ENCODE results near the gene RNF222.
"Not testable (repeated sequence)": the region's sequence is repeated elsewhere in the genome, so short reads cannot be mapped to it uniquely, and the experiment has no call there.

Gene RNF222

GRCh38 chr17:8413328-8413727 is 15.7 kb upstream of the RNF222 start:
- FAIRE-seq (no peak), DNase-seq (ENCODE audit: insufficient read length, low spot score) (no peak)

DNA sequence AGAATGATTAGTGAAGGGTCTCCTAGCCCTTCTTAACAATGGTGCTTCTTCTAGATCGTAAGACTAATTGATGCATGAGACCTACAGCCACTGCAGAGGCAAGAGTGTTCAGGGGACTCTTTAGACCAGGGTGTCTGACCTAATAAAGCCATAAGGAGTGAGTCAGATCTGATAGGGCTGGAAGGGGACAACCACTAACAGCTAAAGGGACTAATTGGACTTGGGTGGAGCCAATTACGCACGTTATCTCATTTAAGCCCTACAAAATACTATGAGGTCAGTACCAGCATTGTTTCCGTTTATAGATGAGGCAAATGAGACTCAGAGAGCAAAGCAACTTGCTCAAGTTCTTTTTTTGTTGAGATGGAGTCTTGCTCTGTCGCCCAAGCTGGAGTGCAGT is 14.5 kb upstream of the RNF222 start:
- no peak for DNase-seq (ENCODE audit: insufficient read length, low spot score)
- FAIRE-seq: no peak

DNA sequence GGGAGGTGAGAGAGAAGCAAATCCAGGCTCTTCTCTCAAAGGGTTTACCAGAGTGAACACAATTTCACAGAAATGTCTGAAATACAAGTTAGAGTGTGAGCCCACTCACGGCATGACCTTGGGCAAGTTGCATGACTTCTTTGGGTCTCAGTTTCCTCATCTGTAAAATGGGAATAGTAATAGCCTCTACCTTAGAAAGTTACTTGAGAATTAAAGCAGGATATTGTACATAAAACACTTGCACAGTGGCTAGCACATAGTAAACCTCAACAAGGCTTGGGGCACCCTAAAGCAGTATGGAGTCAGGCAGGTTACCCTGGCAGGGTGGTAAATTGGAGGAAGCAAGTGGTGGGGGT is 13.2 kb upstream of the RNF222 start:
- FAIRE-seq (no peak), DNase-seq (ENCODE audit: insufficient read length, low spot score) (no peak)

DNA sequence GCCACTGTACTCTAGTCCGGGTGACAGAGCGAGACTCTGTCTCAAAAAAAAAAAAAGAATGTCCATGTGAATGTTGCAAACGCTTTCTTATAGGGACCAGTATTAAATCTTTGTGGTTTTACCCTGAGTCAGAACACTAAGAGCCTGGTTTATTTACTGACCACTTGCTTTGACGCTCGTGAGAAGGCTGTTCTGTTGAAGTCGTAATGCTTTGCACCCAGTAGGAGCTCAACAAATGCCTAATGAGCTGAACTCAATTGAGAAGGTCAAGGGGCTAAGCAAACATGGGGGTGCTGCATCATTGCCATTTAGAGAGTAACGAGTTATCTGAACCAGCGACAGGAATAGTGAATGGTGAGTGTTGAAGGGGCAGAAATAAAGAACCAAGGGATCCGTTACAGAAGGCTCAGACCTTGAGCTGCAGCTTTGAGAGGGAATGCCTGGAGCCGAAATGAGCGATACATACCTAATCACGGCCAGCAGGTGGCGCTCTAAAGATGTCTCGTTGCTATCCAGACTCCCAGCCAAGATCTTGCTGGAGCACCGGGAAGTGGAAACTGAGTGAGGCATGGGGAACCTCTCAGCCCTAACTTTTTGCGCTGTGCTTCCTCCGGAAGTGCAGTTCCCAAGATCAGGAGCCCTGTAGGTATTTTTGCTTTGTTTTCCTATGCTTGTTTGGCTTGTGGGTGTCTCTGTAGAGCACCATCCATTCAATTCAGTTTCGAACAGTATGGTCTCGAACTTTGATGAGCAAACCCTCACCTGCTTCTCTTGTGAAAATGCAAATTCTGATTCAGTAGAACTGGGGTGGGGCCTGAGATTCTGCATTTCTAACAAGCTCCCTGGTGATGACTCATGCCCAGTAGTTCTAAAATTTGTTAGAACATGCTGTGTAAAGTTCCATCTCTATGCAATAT is 12.6 kb upstream of the RNF222 start:
- FAIRE-seq (peak; percentile 92), DNase-seq (ENCODE audit: insufficient read length, low spot score) (peak; percentile 47)

- no peak for DNase-seq (ENCODE audit: insufficient read length, low spot score)
- FAIRE-seq: no peak
Measured at GRCh38 chr17:8408371-8408770, 10.7 kb upstream of the RNF222 start.

GRCh38 chr17:8406174-8406573 is 8.5 kb upstream of the RNF222 start:
- FAIRE-seq (no peak), DNase-seq (ENCODE audit: insufficient read length, low spot score) (no peak)

- DNase-seq (ENCODE audit: insufficient read length, low spot score) (no peak), FAIRE-seq (no peak)
Measured at GRCh38 chr17:8405499-8406016, 7.9 kb upstream of the RNF222 start.

GRCh38 chr17:8402921-8403536 is 5.4 kb upstream of the RNF222 start:
- no peak for DNase-seq (ENCODE audit: insufficient read length, low spot score)
- no peak for FAIRE-seq

GRCh38 chr17:8401107-8401506 is 3.5 kb upstream of the RNF222 start:
- FAIRE-seq (no peak), DNase-seq (ENCODE audit: insufficient read length, low spot score) (no peak)

DNA sequence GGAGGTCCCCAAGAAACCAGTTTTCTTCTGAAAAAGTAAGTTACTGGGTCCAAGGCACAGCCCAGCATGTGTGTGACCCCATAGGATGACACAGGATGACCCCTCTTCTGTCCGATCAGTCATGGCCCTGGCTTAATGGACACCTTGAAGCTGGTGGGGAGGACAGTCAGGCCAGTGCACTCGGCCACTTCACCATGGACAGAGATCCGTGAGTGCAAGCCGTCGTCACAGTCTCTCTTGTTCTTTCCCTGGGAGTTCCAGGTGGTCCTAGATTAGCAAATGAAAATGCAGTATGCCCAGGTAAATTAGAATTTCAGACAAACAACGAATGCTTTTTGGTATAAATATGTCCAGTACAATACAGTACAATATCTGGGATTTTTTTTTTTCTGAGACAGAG is 1.4 kb upstream of the RNF222 start:
- DNase-seq (ENCODE audit: insufficient read length, low spot score) (no peak), FAIRE-seq (no peak)

GRCh38 chr17:8394497-8394896 is 3.1 kb downstream of the RNF222 start:
- DNase-seq (ENCODE audit: insufficient read length, low spot score); FAIRE-seq: not testable (repeated sequence)

GRCh38 chr17:8393470-8394231 is 4.0 kb downstream of the RNF222 start:
- FAIRE-seq: no peak
- no peak for DNase-seq (ENCODE audit: insufficient read length, low spot score)

DNA sequence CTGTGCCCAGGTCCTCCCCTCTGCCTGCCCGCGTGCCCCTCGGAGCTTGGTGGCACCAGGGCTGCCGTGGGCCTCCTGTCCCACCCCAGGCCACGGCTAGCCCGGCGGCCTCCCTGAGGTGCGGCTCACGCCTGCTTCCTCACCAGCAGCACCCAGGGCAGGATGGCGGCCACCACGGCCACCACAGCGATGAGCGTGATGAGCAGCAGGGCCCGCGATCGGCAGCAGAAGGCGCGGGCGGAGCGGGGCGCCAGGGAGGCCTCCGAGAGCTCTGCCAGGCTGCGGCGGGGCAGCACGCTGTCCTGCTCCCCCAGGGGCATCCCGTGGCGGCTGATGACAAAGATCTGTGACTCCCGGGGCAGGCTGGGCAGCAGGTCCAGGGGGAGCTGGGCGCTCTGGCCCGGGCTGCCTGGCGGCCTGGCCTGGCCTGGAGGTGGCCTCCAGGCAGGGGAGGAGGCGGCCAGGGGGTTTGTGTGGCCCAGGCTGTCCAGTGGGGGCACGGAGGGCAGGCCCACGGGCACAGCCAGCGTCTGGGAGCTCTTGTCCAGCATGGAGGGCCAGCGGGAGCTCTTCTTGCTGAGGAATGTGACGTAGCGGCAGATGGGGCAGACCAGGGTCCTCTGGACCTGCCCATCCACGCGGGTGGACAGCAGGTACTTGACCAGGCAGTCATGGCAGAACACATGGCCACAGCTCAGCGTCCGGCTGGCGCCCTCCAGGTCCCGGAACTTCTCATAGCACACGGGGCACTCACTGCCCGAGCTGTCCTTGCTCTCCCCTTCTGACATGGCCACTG is 4.8 kb downstream of the RNF222 start:
- FAIRE-seq: no peak
- no peak for DNase-seq (ENCODE audit: insufficient read length, low spot score)

GRCh38 chr17:8392274-8392673 is 5.4 kb downstream of the RNF222 start:
- DNase-seq (ENCODE audit: insufficient read length, low spot score) (no peak), FAIRE-seq (no peak)

- FAIRE-seq (no peak), DNase-seq (ENCODE audit: insufficient read length, low spot score) (no peak)
Measured at GRCh38 chr17:8391711-8392110, 5.9 kb downstream of the RNF222 start.

- FAIRE-seq (no peak), DNase-seq (ENCODE audit: insufficient read length, low spot score) (no peak)
Measured at GRCh38 chr17:8387914-8388651, 9.5 kb downstream of the RNF222 start.

GRCh38 chr17:8386841-8387240 is 10.8 kb downstream of the RNF222 start:
- FAIRE-seq: no peak
- no peak for DNase-seq (ENCODE audit: insufficient read length, low spot score)

DNA sequence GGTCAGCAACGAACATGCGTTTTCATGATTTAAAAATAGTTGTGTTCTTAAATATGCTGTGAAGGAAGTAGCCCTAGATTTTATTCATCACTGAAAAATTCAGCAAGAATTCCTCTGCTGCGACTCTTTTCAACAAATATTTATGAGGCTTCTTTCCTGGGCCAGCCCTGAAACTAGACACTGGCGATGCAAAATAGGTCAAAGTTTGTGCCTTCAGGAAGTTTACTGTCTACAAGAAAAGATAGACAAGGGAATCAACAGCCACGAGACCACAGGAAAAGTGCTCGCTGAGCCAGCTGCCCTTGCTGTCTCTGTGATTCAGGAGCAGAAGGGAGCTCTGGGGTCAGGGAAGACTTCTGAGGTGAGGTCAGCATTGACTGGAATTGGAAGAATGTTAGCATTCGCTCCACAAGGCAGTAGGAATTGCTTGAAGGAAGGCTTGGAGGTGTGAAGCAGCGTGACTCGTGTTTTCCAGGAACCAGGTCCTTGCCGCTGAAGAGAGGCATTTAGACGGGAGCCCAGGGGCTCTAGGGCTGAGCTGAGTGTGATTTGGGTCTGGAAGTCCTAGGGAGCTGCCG is 12.7 kb downstream of the RNF222 start:
- no peak for FAIRE-seq
- no peak for DNase-seq (ENCODE audit: insufficient read length, low spot score)

DNA sequence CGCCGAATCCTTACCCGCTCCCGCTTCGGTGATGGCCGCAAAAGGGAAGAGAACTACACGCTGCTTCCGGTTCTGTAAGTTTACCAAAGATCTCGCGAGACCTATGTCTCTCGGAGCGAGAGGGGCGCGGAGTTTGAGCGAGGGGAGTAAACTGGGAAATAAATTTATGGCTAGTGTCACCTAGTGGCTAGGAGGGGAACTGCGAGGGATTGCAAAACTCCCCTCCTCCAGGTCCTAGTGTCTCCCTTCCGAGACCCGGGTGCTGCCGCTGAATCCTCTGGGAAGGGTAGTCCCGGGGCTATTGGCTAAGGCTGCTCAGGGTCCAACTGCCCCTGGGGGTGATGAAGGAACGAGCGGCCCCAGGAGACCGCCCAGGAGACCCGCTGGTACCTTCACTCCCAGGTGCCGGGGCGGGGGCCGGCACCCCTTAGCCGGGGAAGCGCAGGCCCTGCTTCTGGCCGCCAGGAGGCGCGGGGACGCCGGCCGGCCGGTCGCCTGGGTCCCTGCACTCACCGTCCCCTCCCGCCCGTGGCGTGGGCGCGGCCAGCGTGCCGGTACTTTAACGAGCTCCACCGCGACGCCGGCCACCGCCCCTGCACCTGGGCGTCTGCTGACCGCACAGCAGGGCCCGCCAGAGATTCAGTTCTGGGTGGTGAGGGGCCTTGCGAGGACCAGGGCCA is 14.3 kb downstream of the RNF222 start, which contains the start of gene RPL26:
TSS of gene RPL26 (minus strand) at position 51 of the 680 bp plus-strand sequence. CDS start 883 bp downstream, outside the sequence.
- DNase-seq (ENCODE audit: insufficient read length, low spot score) (peak; percentile 94), FAIRE-seq (peak; percentile 92)
